Body of pancreas (tissue), 4 donors: ENCODE data around the gene RPAIN. TPM values are rescaled to one million over a fixed set of nuclear protein-coding genes. Genes with fewer than 3 reads are reported as not detected.
A peak's percentile ranks its signal among the peaks of the same experiment; 100 is the strongest.
"Not testable (repeated sequence)": the region's sequence is repeated elsewhere in the genome, so short reads cannot be mapped to it uniquely, and the experiment has no call there.

Source experiments
- ATAC-seq: fragments of 150-250 bp; one replicate; pipeline ENCODE4 v1.9.1; 2016
- DNase-seq, 4 donors: peaks; one replicate each; pipeline ENCODE4 v3.0.0-alpha.2; 2019
- H3K27ac ChIP-seq, 4 donors: fragments of 200-600 bp; sonication (generic); 1 replicate in 3 of 4; 2 replicates in 1 of 4; pipeline versions ENCODE4 v1.5.1 to v1.6.1; 2016 to 2019; ENCODE audit warnings: mild to moderate bottlenecking in 1 of 4, mixed read lengths in 1 of 4, moderate library complexity in 1 of 4
- H3K27me3 ChIP-seq, 2 donors: fragments of 200-600 bp; sonication (generic); one replicate each; pipeline ENCODE4 v1.6.0; 2016; ENCODE audit warnings: mild to moderate bottlenecking in 1 of 2
- H3K36me3 ChIP-seq, 2 donors: fragments of 200-600 bp; sonication (generic); replicated peaks in 1 of 2; 2 replicates each; pipeline ENCODE4 v1.5.1; 2016; ENCODE audit warnings: low read depth in 2 of 2; ENCODE audit not compliant: insufficient read depth in 1 of 2
- H3K4me1 ChIP-seq: fragments of 200-600 bp; sonication (generic); one replicate; pipeline ENCODE4 v1.6.0; 2016
- H3K4me3 ChIP-seq, 2 donors: fragments of 200-600 bp; sonication (generic); 1 replicate in 1 of 2; 2 replicates in 1 of 2; pipeline ENCODE4 v1.5.1; 2016 to 2019
- H3K9me3 ChIP-seq, 3 donors: fragments of 200-600 bp; sonication (generic); 1 replicate in 2 of 3; 2 replicates in 1 of 3; pipeline ENCODE4 v1.5.1; 2016
- POLR2A ChIP-seq, 3 donors: fragments of 450-650 bp; IDR thresholded peaks; one replicate each; pipeline ENCODE4 v1.6.1; 2016; ENCODE audit warnings: antibody characterized with exemption in 3 of 3, mild to moderate bottlenecking in 2 of 3
- WGBS, 2 donors: methylation state at CpG; one replicate each; pipeline ENCODE4 v1.1.5; 2017; 5-methylcytosine and 5-hydroxymethylcytosine counted together
- intact Hi-C: fragments of 100-400 bp; cut with DNase I; formaldehyde crosslinking; loops from one replicate; pipeline ENCODE4 v1.15.1; 2023
- total RNA-seq, 2 donors: library from RNA; depleted of rRNA; stranded (reverse); fragments of >200 nt; gene quantifications; one replicate each; pipeline ENCODE4 v1.1.0, GENCODE V29; 2016
- TF ChIP-seq, protein P1 (sequence below), 7 experiments: fragments of 450-650 bp in 4 of 7; fragments of 200-600 bp in 3 of 7; sonication (generic) in 3 of 7; IDR thresholded peaks; one replicate each; pipeline ENCODE4 v1.5.1; 2016 to 2019; ENCODE audit warnings: antibody characterized with exemption in 7 of 7

RPAIN gene
- total RNA-seq, 2 donors from 2014 or later = 28.0 to 35.3 TPM

DNA sequence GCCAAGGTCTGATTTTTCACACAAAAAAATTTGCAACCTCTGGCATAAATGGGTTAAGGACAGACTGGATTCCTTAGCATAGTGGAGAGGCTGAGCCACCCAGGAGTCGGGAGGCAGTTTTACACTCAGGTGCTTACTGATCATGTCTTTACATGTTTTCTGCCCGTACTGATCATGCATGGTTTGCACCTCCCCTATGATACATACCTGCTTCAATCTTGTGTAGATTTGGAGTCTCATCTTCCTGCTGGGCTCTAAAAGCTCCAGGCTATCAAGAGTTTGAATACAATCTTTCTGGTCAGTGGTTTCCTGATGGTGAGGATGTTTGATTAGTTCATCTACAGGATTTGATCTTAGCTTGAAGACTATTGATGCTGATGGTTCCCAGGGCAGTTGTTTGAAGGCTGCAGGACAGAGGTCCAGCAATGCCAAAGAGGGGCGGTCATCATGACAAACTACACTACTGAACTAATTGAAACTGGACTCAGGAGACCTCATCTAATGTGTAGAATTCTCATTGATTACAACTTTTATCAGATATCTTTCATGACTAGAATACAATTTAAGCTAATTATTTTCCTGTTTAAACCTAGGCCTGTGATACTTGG lies 12.1 kb downstream of the RPAIN start:
- TF ChIP-seq POLR2A (IDR thresholded peaks at IDR 0.05) = no peak
- TF ChIP-seq, protein P1, sequence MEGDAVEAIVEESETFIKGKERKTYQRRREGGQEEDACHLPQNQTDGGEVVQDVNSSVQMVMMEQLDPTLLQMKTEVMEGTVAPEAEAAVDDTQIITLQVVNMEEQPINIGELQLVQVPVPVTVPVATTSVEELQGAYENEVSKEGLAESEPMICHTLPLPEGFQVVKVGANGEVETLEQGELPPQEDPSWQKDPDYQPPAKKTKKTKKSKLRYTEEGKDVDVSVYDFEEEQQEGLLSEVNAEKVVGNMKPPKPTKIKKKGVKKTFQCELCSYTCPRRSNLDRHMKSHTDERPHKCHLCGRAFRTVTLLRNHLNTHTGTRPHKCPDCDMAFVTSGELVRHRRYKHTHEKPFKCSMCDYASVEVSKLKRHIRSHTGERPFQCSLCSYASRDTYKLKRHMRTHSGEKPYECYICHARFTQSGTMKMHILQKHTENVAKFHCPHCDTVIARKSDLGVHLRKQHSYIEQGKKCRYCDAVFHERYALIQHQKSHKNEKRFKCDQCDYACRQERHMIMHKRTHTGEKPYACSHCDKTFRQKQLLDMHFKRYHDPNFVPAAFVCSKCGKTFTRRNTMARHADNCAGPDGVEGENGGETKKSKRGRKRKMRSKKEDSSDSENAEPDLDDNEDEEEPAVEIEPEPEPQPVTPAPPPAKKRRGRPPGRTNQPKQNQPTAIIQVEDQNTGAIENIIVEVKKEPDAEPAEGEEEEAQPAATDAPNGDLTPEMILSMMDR (IDR thresholded peaks at IDR 0.05) = no peak
- Histone ChIP-seq H3K27me3 (no peaks in the 10 kb centered on the region), H3K9me3 (no peaks in the 10 kb centered on the region), H3K27ac (no peak overlapping the region), H3K4me3 (no peak overlapping the region), H3K36me3 (peaks cover 11 to 45% of the 10 kb centered on the region in 2 donors), H3K4me1 (peaks cover 5% of the 10 kb centered on the region)
- 74 to 76% methylated on average over 3 of the region's 3 CpGs for WGBS, 2 donors
- DNase-seq (no peak), ATAC-seq (no peak)
- intact Hi-C loops = loop anchor here (10.0 kb wide), 1 partner anchor 177 kb away; no protein-coding TSS in a partner anchor

DNA sequence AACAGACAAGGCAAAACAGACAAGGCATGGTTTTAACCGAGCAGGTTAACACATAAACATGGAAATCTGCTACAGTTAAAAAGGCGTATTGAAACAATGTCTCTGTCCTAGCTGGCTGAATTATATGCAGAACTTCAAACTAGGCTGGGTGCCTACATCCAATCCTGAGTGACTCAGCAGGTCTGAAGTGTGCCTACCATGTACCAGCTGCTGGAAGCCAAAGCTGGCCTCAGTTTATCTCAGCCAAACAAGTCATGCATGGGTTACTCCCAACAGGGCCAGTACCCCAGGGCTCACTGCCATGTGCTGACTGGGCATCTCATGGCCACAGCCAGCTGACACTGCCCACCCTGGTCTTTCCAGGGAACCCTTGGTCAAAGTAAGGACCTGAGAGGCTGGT lies 15.0 kb downstream of the RPAIN start:
- H3K4me1 ChIP-seq = peaks cover 24% of the 10 kb centered on the region
- TF ChIP-seq, protein P1 (IDR thresholded peaks at IDR 0.05) = no peak
- no peak for TF ChIP-seq POLR2A (IDR thresholded peaks at IDR 0.05)
- 83 to 85% methylated on average over 2 of the region's 2 CpGs for WGBS, 2 donors
- no peaks in the 10 kb centered on the region for H3K27me3 ChIP-seq
- no peak for DNase-seq
- no peak for ATAC-seq
- no peak overlapping the region for H3K4me3 ChIP-seq
- H3K9me3 ChIP-seq = no peaks in the 10 kb centered on the region
- peaks cover 0 to 32% of the 10 kb centered on the region in 2 donors for H3K36me3 ChIP-seq
- intact Hi-C loops = loop anchor here (10.0 kb wide), 1 partner anchor 180 kb away; no protein-coding TSS in a partner anchor
- no peak overlapping the region for H3K27ac ChIP-seq

- not testable (repeated sequence) for H3K27ac ChIP-seq, H3K27me3 ChIP-seq, H3K9me3 ChIP-seq, H3K4me3 ChIP-seq, ATAC-seq
- H3K4me1 ChIP-seq = peaks cover 24% of the 10 kb centered on the region
- peaks cover 0 to 30% of the 10 kb centered on the region in 2 donors for H3K36me3 ChIP-seq
- peak in 3 of 4 donors; percentile 13 to 34 (median 17) for DNase-seq
- intact Hi-C loops = loop anchor here (10.0 kb wide), 1 partner anchor 181 kb away; no protein-coding TSS in a partner anchor
- WGBS, 2 donors = 88 to 91% methylated on average over 9 to 12 of the region's 12 CpGs
Measured at GRCh38 chr17:5435781-5436315, 15.9 kb downstream of the RPAIN start.

GRCh38 chr17:5437721-5438317 lies 17.8 kb downstream of the RPAIN start:
- H3K36me3 ChIP-seq = peaks cover 0 to 20% of the 10 kb centered on the region in 2 donors
- no peak for DNase-seq
- H3K4me3 ChIP-seq = peak overlapping the region in 1 of 2 donors; percentile 83
- H3K9me3 ChIP-seq = no peaks in the 10 kb centered on the region
- H3K27me3 ChIP-seq = no peaks in the 10 kb centered on the region
- H3K27ac ChIP-seq = peak overlapping the region in 2 of 4 donors; percentile 53 to 84
- no peak for ATAC-seq
- 43 to 63% methylated on average over 5 of the region's 5 CpGs for WGBS, 2 donors
- intact Hi-C loops = loop anchor here (10.0 kb wide), 1 partner anchor 183 kb away; no protein-coding TSS in a partner anchor
- TF ChIP-seq, protein P1 (IDR thresholded peaks at IDR 0.05) = no peak
- H3K4me1 ChIP-seq = peaks cover 24% of the 10 kb centered on the region

- H3K9me3 ChIP-seq = no peaks in the 10 kb centered on the region
- H3K36me3 ChIP-seq = peaks cover 0 to 15% of the 10 kb centered on the region in 2 donors
- no peaks in the 10 kb centered on the region for H3K27me3 ChIP-seq
- peaks cover 24% of the 10 kb centered on the region for H3K4me1 ChIP-seq
- intact Hi-C loops = loop anchor here (10.0 kb wide), 1 partner anchor 184 kb away; no protein-coding TSS in a partner anchor
- peak in 2 of 3 donors; percentile 59 to 67 for TF ChIP-seq POLR2A (IDR thresholded peaks at IDR 0.05)
- TF ChIP-seq, protein P1 (IDR thresholded peaks at IDR 0.05) = peak; percentile 99 to 100 (median 99)
- ATAC-seq = peak; percentile 97
- H3K27ac ChIP-seq = peak within 1 kb of the TSS in 3 of 4 donors; percentile 58 to 84 (median 76)
- DNase-seq = peak; percentile 92 to 95 (median 94)
- WGBS, 2 donors = 1% methylated on average over 19 to 75 of the region's 75 CpGs
- H3K4me3 ChIP-seq = peak within 1 kb of the TSS; percentile 56 to 83
Measured at GRCh38 chr17:5438716-5439445, 18.9 kb downstream of the RPAIN start, which contains the start of gene C1QBP. C1QBP (minus strand) TSS chr17:5439155; CDS start chr17:5439073, 82 bp downstream.
